D721Med (cell line): ENCODE data around the gene MAMLD1.

Experiments
- DNase-seq: peaks from one replicate; pipeline ENCODE4 v3.0.0; 2011; ENCODE audit warnings: low spot score; ENCODE audit not compliant: insufficient read length
- FAIRE-seq: peaks from 2 replicates; lab custom pipeline; 2011; peaks lifted over from hg19 to GRCh38; lab: Jason Lieb, UNC
- CTCF ChIP-seq: IDR thresholded peaks from 2 replicates; pipeline ENCODE4 v1.5.1; 2012; ENCODE audit warnings: mild to moderate bottlenecking, control low read depth; ENCODE audit not compliant: insufficient read depth; ENCODE audit errors: missing control alignments

MAMLD1 gene

GRCh38 chrX:150326541-150327247 lies 36.4 kb upstream of the MAMLD1 start:
- FAIRE-seq: no peak
- no peak for TF ChIP-seq CTCF

GRCh38 chrX:150329282-150329681 lies 33.8 kb upstream of the MAMLD1 start:
- FAIRE-seq (no peak), DNase-seq (no peak)
- no peak for TF ChIP-seq CTCF

More at GRCh38 chrX:150326541-150327247, 36.4 kb upstream of the MAMLD1 start:
- DNase-seq: no peak

- no peak for TF ChIP-seq CTCF
- FAIRE-seq (no peak), DNase-seq (no peak)
Observed at GRCh38 chrX:150329868-150330267, 33.2 kb upstream of the MAMLD1 start.

- no peak for FAIRE-seq
- TF ChIP-seq CTCF: no peak
- no peak for DNase-seq
Observed at GRCh38 chrX:150332023-150332422, 31.1 kb upstream of the MAMLD1 start.

- FAIRE-seq: no peak
- DNase-seq: no peak
- no peak for TF ChIP-seq CTCF
Observed at GRCh38 chrX:150334100-150334499, 29.0 kb upstream of the MAMLD1 start.

- FAIRE-seq (no peak), DNase-seq (no peak)
- no peak for TF ChIP-seq CTCF
Observed at GRCh38 chrX:150334981-150335380, 28.1 kb upstream of the MAMLD1 start.

- DNase-seq (no peak), FAIRE-seq (no peak)
- no peak for TF ChIP-seq CTCF
Observed at GRCh38 chrX:150337026-150337425, 26.1 kb upstream of the MAMLD1 start.
